LHCN-M2 (cell line): ENCODE data around the gene TAF3. TPM values are rescaled to one million over a fixed set of nuclear protein-coding genes. Genes with fewer than 3 reads are reported as not detected.
"Not testable (repeated sequence)": the region's sequence is repeated elsewhere in the genome, so short reads cannot be mapped to it uniquely, and the experiment has no call there.

Experiments used
- DNase-seq: peaks from one replicate; pipeline ENCODE4 v3.0.0-alpha.2; 2012; ENCODE audit warnings: low read depth
- polyA plus RNA-seq: library from polyadenylated mRNA; unstranded; fragments of >200 nt; gene quantifications from one replicate; pipeline ENCODE4 v1.2.1, GENCODE V29; 2012; ENCODE audit warnings: missing spikeins
- total RNA-seq: library from RNA; depleted of rRNA; stranded (reverse); fragments of >200 nt; gene quantifications from 2 replicates; pipeline ENCODE4 v1.2.3, GENCODE V29; 2014; rRNA removed

Gene TAF3
- 3.3 and 3.4 TPM in 2 replicates for total RNA-seq
- 4.0 TPM for polyA plus RNA-seq

DNA sequence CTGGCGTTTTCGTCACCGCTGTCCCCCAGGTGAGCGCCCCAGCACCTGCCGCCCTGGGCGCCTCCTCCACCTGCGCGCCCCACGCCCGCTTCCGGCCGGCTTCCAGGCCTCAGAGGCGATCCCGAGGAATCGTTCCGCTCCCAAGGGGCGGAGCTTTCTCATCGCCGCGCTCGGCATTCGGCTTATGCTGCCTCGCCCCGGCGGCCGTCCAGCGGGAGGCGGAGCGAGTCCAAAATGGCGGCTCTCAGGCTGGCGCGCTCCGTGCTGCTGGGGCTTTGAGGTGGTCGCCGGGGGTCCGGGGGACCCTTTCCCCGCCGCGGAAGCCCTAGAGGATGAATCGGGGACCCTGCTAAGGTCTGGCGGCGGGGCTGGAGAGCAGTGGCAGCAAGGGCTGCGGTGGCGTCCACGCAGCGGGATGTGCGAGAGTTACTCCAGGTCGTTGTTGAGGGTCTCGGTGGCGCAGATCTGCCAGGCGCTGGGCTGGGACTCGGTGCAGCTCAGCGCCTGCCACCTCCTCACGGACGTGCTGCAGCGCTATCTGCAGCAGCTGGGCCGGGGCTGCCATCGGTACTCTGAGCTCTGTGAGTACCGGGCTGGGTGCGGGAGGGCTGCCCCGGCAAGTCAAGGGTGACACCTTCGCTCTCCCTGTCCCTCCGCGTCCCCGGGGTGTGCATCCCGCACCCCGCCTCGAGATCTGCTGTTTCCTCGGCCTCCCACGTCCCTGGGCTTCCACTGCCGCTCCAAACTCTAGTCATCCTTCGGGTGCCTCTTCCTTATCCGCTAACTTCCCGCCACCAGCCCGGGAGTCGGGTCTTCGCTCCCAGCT is at the start of gene TAF3:
Gene TAF3 (plus strand): TSS at position 211 of the 826 bp plus-strand sequence. CDS start 205 bp downstream, at position 416.
- DNase-seq: peak; percentile 77

DNA sequence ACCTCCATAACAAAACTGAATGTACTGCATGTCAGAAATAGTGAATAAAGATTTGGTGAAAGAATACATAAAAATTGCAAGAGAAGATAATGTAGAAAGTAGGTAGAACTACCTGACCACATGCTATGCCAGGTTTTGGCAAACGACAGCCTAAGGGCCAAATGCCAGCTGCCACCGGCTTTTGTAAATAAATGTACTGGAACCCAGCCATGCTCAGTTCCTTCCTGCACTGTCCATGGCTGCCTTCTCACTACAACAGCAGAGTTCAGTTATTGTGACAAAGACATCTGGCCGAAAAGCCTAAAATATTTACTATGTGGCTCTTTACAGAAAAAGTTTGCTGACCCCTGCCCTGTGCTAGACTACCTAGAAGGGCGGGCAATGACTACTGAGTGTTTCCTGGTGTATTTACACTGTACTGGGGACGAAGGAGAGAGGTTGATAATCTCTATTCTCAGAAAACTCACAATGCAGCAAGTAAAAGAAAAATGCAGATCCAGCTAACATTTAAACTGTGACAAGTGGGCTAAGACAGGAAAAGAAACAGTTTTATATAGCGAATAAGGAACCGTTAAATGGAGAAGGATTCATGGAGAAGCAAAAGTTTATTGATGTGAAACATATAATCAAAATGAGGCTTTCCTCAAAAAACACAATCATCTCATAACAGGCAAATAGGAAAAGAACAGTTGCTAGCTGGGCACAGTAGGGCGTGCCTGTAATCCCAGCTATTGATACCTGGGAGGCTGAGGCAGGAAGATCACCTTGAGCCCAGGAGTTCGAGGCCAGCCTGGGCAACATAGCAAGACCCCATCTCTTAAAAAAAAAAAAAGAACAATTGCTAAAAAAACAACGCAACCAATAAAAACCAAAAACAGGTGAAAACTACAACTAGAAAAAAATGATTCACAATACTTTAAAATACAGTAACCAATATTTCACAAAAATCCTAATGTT is 44.2 kb upstream of the TAF3 start:
- DNase-seq: no peak

DNA sequence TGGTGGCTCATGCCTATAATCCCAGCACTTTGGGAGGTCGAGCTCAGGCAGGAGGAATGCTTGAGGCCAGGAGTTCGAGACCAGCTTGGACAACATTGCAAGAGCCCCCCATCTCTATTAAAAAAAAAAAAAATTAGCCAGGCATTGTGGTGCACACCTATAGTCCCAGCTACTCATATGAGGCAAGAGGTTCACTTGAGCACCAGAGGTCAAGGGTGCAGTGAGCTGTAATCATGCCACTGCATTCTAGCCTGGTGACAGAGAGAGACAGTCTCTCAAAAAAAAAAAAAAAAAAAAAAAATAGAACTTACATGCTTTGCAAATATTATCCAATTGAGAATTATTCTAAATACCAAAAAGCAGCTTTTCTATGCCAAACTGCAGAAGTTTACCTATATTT is 41.5 kb upstream of the TAF3 start:
- no peak for DNase-seq

- DNase-seq: not testable (repeated sequence)
These were observed 36.1 kb upstream of the TAF3 start for GRCh38 chr10:7782194-7782593.

GRCh38 chr10:7786430-7786829 is 31.9 kb upstream of the TAF3 start:
- DNase-seq: no peak

GRCh38 chr10:7787150-7787856 is 31.0 kb upstream of the TAF3 start:
- peak; percentile 9 for DNase-seq

- peak; percentile 94 for DNase-seq
These were observed 30.3 kb upstream of the TAF3 start, which contains the start of the genes ATP5F1C and KIN for GRCh38 chr10:7787857-7788638. Gene ATP5F1C, plus strand, starts transcription at chr10:7788177. Its CDS starts 31 bp downstream, at chr10:7788208. Gene KIN, minus strand, starts transcription at chr10:7787993. Its CDS starts 60 bp downstream, at chr10:7787933.

DNA sequence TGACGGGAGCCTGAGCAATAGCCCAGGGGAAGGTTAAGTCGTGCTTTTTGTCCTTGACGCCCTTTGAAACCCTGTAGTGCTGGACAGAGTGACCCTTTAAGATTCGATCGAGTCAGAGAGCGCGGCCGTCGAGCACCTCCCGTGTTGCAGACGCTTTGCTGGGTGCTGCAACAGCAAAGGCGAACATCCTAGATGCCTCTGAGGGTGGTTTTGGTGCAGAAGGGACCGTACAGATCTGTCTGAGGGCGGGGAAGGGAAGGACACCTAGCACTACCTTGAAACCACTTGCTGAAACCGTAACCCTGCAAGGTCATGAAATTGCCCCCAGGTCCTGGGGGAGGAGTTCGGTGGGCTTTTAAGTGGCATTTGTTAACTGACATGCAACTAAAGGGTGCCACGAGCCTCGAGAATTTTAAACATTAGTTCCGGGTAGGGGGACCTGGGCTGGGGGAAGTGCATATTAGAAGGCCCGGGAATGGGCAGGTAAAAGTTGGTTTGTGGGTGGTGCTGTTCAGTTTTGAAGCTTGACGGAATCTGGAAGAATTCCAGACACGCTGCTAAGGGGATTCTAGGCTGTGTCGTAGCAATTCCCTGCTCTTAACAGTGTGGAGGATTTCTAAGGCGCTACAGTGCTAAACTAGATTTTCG is 29.5 kb upstream of the TAF3 start:
- DNase-seq: no peak

- DNase-seq: peak; percentile 23
These were observed 28.9 kb upstream of the TAF3 start for GRCh38 chr10:7789390-7789789.

DNA sequence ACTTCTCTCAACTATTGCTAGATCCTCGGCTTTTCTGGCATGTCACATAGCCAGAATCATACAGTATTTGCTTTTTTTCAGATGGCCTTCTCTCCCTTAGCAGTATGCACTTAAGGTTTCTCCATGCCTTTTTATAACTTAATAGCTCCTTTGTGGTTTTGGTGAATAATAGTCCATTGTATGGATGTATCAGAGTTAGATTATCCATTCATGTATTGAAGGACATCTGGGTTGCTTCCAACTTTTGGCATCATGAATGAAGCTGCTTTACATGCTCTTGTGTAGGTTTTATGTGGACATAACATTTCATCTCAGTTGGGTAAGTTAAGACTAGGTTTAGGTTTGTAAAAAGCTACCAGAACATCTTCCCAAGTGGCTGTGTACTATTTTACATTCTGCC is 25.8 kb upstream of the TAF3 start:
- DNase-seq: no peak

DNA sequence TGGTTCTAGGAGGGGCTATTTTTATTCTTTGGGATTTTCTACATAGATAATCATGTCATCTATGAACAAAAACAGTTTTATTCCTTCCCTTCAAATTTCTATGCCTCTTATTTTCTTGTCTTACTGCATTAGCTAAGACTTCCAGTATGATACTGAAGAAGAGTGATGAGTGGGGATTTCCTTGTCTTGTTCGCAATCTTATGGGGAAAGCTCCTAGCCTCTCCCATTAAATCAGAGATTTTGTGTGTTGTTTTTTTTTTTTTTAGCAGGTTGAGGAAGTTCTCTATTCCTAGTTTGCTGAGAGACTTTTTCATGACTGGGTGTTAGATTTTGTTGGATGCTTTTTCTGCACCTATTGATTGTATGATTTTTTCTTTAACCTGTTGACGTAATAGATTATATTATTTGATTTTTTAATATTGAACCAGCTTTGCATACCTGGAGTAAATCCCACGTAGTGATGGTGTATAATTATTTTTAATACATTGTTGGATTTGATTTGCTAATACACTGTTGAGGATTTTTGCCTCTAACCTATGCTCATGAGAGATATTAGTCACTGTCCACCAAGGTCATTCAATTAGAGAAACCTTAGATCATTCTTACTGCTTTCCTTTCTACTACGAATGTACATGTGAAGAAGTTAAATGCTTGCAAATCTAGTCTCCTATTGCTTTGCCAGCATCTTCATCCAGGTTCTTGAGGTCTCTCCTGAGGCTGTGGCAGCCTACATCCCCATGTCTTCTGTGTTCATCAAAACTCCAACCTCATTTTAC is 23.9 kb upstream of the TAF3 start:
- no peak for DNase-seq

GRCh38 chr10:7795605-7796004 is 22.7 kb upstream of the TAF3 start:
- peak; percentile 19 for DNase-seq

GRCh38 chr10:7797582-7797981 is 20.7 kb upstream of the TAF3 start:
- peak; percentile 91 for DNase-seq

DNA sequence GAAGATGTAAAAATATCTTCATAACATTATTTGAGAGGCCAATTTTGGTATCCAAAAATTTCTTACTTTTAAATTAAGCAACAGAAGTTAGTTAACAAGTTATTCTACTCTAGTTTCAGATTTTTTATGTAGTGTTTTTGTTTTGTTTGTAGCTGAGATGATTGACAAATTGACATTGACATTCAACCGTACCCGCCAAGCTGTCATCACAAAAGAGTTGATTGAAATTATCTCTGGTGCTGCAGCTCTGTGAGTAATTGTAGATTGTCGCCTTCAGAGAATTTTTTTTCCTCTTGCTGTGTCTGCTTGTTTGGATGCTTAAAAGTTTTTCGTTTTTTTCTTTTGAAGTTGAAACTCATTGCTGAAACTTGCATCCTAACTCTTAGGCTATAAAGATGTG is 15.7 kb upstream of the TAF3 start:
- no peak for DNase-seq

DNA sequence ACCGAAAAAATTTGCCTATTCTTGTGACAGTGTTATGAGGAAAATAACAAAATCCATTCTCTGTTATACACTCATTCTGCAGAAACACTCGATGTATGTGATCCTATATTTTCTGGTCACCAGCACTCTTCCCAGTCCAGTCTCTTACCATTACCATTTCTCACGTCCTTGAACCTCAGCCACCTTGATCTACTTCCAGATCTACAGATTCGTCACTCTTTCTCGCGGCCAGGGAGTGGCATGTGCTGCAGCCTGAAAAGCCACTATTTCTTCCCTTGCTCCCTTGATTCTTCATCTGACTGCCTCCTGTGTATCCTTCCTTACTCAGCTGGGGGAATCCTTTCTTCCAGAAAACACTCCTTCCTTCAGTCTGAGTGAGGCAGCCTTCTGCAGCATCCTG is 14.1 kb upstream of the TAF3 start:
- no peak for DNase-seq

DNA sequence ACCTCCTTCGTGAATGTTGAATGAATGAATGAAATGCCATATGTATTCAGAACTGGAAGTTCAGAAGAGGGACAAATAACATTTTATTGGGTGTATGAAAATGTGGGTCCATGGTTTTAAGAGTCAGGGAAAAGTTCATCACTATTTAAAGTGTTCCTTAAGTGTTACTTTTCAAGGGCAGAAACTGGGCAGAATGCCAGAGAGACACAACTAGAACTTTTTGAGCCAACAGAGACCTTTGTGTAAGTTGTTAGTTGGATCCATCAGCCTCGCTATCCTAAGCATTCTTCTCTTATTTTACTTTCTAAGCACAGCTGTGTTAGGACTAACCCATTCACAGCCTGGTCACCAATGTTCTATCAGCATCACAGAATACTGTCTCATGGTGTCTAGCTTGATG is 13.6 kb upstream of the TAF3 start:
- DNase-seq: no peak

- no peak for DNase-seq
These were observed 9.5 kb upstream of the TAF3 start for GRCh38 chr10:7808686-7809267.

DNA sequence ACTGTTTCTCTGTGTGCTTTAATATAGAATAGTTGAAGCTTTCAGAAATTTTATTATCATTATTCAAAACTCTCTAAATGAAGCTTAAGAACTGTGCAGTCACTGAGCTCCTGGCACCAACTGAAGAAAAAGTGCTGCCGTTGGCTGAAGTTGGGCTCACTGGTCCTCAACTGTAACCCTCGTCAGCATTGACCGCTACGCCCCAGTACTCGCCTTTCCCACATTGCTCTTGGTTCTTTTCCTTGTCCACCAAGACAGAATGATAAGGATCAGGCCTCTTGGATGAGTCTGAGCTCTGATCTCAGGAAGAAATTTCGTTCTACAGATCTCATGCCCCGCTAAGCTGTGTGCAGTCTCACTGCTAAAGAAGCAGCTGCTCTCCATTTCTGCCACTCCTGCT is 7.9 kb upstream of the TAF3 start:
- no peak for DNase-seq

- no peak for DNase-seq
These were observed 7.3 kb upstream of the TAF3 start for GRCh38 chr10:7811000-7811399.
